GF-D8 (cell line): Measurements from ENCODE around the gene KIF18A.
"Not testable (repeated sequence)": the region's sequence is repeated elsewhere in the genome, so short reads cannot be mapped to it uniquely, and the experiment has no call there.

Experiments used
- DNase-seq: peaks from one replicate; lab custom pipeline; 2025; lab: John Stamatoyannopoulos, UW

Gene KIF18A

DNA sequence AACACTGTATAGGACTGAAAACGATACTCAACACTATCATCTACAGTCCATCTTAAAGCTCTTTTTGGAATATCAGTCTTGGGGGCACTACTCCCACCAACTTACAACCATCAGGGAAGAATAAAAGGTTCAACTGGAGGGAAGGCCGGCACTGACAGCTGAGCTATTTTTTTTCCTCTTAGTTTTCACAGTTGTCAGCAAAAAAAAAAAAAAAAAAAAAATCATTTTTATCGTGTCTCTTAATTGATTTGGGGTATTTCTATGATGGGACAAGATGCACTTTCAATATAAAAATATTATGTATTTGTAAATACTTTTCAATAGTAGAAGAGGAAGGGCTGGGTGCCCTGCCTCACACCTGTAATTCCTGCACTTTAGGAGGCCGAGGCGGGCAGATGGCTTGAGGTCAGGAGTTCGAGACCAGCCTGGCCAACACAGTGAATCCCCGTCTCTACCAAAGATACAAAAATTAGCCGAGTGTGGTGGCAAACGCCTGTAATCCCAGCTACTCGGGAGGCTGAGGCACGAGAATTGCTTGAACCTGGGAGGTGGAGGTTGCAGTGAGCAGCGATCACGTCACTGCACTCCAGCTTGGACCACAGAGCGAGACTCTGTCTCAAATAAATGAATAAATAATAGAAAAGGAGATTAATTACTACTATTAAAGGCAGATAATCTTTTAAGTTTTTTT, 1.5 kb downstream of the KIF18A start:
- no peak for DNase-seq

DNA sequence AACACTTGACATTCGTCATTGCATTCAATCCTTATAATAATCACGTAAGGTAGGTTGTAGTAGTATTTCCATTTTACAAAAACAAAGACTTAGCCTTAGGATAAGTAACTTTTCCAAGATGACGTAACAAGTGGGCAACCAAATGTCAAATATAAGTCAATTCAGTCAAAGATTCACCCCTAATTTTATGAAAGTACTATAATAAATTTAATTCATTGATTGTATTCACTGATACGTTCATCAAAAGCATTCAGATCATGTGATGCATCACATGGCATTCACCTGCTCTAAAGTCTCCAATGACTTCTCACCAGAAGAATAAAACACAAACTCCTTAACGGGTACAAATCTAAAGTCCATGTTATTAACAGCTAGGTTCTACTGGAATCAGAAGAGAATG, 2.1 kb downstream of the KIF18A start:
- DNase-seq: no peak

DNA sequence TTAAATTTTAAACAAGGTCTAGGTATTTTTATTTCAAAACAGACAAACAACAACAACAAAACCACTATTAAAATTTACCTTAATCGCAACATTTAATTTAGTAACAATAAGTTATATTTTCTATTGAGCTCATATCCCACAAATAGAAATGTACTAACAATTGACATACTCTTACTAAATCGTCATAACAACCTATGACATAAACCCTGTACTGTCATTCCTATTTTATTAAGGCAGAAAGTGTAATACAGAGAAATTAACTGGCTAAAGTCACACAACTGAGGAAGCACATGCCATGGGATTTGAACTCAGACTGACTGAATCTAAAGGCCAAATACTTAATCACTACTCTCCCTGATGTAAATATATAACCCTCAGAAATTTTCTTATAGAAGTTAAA, 3.0 kb downstream of the KIF18A start:
- DNase-seq: no peak

DNA sequence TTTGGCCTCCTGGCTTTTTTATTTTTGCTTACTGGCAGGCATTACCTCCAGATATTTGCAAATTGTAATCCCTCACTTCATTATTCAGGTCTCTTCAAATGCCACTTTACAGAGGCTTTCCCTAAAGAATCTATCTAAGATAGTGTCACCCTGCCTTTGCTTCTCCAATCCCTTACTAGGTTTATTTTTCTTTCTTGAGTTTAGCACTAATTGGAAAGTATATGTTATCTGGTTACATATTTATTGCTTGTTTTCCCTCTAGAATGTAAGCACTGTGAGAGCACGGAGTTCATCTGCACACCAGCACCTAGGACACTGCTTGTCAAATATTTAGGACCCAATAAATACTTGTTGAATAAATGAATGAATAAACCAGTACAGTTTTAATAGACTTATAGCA, 3.5 kb downstream of the KIF18A start:
- DNase-seq: no peak

DNA sequence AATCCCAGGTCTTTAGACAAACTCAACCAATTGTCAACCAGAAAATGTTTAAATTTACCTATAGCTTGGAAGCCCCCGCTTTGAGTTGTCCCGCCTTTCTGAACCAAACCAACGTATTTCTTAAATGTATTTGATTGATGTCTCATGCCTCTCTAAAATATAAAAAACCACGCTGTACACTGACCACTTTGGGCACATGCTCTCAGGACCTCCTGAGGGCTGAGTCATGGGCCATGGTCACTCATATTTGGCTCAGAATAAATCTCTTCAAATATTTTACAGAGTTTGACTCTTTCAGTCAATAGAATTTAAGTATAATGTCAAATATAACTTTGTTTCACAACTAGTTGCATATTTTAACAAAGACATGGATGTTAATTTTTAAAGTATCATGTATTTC, 5.7 kb downstream of the KIF18A start:
- not testable (repeated sequence) for DNase-seq

DNA sequence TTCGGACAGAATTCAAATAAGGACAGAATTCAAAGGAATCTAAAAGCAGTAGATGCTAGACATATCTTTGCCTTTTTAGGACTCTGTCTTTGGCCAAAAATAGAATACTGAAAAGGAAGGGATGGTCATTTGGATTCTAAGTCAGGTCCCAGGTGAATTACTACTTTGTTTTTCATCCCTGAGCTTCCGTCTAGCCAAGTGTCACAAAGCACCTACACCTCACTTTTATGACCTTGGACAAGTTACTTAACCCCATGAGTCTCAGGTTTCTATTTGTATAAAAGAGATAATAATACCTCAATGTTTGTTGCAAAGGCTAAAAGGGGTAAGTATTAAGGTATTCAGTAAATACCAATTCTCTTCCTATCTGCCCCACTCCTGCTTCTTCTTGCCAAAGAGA, 7.3 kb downstream of the KIF18A start:
- DNase-seq: no peak

DNA sequence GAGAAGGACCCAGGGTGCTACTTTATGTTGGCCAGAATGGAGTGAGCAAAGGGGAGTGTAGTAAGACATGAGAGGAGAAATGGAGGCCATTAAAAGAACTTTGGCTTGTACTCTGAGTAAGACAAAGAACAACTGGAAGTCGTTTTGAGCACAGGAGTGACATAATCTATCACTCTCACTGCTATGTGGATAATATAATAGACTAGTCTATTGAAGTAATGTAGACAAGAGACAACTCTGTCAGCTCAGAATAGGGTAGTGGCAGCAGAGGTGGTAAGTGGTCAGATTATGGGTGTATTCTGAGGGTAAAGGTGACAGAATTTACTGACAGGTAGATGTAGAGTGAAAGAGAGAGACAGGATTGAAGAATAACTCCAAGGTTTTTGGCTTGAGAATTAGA, 8.2 kb downstream of the KIF18A start:
- no peak for DNase-seq

GRCh38 chr11:28098257-28098656, 9.7 kb downstream of the KIF18A start:
- DNase-seq: no peak

- DNase-seq: no peak
These were observed 15.2 kb downstream of the KIF18A start for GRCh38 chr11:28092786-28093185.

GRCh38 chr11:28090052-28090749, 17.8 kb downstream of the KIF18A start:
- no peak for DNase-seq

- DNase-seq: no peak
These were observed 18.6 kb downstream of the KIF18A start for GRCh38 chr11:28089378-28089777.

GRCh38 chr11:28087693-28088092, 20.3 kb downstream of the KIF18A start:
- DNase-seq: not testable (repeated sequence)

DNA sequence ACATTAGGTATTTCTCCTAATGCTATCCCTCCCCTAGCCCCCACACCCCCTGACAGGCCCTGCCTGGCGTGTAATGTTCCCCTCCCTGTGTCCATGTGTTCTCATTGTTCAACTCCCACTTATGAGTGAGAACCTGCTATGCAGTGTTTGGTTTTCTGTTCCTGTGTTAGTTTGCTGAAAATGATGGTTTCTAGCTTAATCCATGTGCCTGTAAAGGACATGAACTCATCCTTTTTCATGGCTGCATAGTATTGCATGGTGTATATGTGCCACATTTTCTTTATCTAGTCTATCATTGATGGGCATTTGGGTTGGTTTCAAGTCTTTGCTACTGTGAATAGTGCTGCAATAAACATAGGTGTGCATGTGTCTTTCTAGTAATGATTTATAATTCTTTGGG, 20.8 kb downstream of the KIF18A start:
- DNase-seq: not testable (repeated sequence)

- DNase-seq: no peak
These were observed 21.4 kb downstream of the KIF18A start for GRCh38 chr11:28086569-28086968.

GRCh38 chr11:28083118-28083517, 24.8 kb downstream of the KIF18A start:
- DNase-seq: no peak

GRCh38 chr11:28077521-28077920, 30.4 kb downstream of the KIF18A start:
- DNase-seq: no peak

DNA sequence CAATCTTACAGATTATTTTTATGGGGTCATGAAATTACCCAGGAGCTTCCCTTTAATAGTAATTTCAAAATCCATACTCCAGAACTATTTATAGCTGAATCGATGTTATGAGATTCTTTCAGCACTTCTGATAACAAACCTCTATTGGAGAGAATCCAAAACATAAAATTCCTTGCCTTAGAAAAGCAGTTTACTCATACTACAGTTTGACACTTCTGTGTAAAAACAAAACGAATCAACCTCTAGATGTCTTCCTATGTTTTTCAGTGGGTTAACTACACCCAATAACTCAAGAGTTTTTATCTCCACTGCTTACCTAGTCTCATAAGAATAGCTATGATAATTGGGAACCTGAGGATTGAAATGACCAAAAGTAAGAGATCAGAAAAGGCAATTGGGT, 35.6 kb downstream of the KIF18A start:
- no peak for DNase-seq

GRCh38 chr11:28071305-28071704, 36.7 kb downstream of the KIF18A start:
- DNase-seq: no peak

GRCh38 chr11:28058333-28058732, 49.6 kb downstream of the KIF18A start:
- no peak for DNase-seq

GRCh38 chr11:28054821-28055220, 53.1 kb downstream of the KIF18A start:
- DNase-seq: no peak

DNA sequence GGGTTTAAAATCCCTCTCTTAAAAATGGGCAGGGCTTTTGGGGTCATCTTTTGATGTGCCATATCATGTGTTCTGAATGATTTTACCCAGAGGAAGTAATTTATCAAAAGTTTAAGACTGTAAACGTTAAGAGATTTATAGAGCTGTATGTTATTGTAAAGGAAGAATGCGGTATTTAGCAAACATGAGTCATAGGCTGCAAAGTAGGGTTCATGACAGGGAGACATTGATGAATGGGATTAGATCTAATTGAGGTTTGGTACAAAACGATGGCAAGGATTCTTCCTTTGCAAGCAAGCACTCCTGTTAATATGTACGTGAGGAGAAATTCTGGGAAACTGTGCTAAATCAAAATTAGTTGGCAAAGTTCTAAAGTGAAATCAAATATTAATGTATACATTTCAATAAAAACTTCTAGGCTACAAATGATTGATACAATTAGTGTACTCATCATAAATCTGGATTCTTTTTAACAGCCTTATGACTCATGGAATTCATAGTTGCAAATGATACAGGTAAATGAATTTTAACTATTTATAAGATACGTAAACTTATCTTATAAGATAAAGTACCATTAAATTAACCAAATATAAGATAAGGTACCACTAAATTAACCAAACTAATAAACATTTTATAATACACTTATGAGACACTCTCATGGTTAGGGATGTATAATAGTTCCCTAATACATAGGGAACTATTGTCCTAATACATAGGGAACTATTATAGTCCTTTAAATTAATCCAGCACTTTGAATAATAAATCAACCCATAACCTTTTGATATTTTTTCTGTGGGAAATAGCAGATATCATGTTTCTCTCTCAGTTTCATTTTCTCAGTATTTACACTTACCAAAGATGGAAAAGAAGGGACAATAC, 58.4 kb downstream of the KIF18A start:
- DNase-seq: no peak

GRCh38 chr11:28048812-28049211, 59.1 kb downstream of the KIF18A start:
- DNase-seq: no peak
